Suppressor macrophage (primary cell): ENCODE data around the gene SCRT2.

Source experiments
- DNase-seq, 4 experiments: peaks; one replicate each; pipeline ENCODE4 v3.0.0-alpha.2; 2020 to 2022

SCRT2 gene

GRCh38 chr20:671252-672030 lies 4.2 kb downstream of the SCRT2 start:
- peak in 3 of 4 experiments; percentile 40 to 58 (median 43) for DNase-seq

- DNase-seq, result peak in 1 of 4 experiments; percentile 1
Measured at GRCh38 chr20:669573-669972, 6.0 kb downstream of the SCRT2 start.

- DNase-seq, result peak in 1 of 4 experiments; percentile 2
Measured at GRCh38 chr20:668638-669037, 7.0 kb downstream of the SCRT2 start.

- DNase-seq, result no peak
Measured at GRCh38 chr20:668050-668449, 7.6 kb downstream of the SCRT2 start.

GRCh38 chr20:667351-668034 lies 8.1 kb downstream of the SCRT2 start:
- peak; percentile 73 to 91 (median 82) for DNase-seq

- DNase-seq, result peak in 1 of 4 experiments; percentile 0
Measured at GRCh38 chr20:666877-667276, 8.7 kb downstream of the SCRT2 start.

GRCh38 chr20:665276-665675 lies 10.3 kb downstream of the SCRT2 start:
- DNase-seq, result no peak

- no peak for DNase-seq
Measured at GRCh38 chr20:664576-664975, 11.0 kb downstream of the SCRT2 start.

GRCh38 chr20:664151-664550 lies 11.5 kb downstream of the SCRT2 start:
- DNase-seq, result no peak

- DNase-seq, result peak in 3 of 4 experiments; percentile 34 to 62 (median 52)
Measured at GRCh38 chr20:663315-664090, 12.1 kb downstream of the SCRT2 start.

- no peak for DNase-seq
Measured at GRCh38 chr20:662277-663192, 13.1 kb downstream of the SCRT2 start.

GRCh38 chr20:661474-662270 lies 13.9 kb downstream of the SCRT2 start:
- peak in 1 of 4 experiments; percentile 39 for DNase-seq

- DNase-seq, result peak; percentile 66 to 85 (median 80)
Measured at GRCh38 chr20:658731-659291, 16.8 kb downstream of the SCRT2 start.

- DNase-seq, result no peak
Measured at GRCh38 chr20:658202-658601, 17.4 kb downstream of the SCRT2 start.

GRCh38 chr20:655726-656624 lies 19.6 kb downstream of the SCRT2 start:
- peak; percentile 51 to 86 (median 77) for DNase-seq

GRCh38 chr20:654417-654750 lies 21.2 kb downstream of the SCRT2 start:
- peak in 2 of 4 experiments; percentile 56 for DNase-seq

GRCh38 chr20:653590-654416 lies 21.8 kb downstream of the SCRT2 start:
- peak in 3 of 4 experiments; percentile 13 to 35 (median 27) for DNase-seq

GRCh38 chr20:653110-653589 lies 22.5 kb downstream of the SCRT2 start, which contains the start of gene SRXN1:
TSS of gene SRXN1 (minus strand) at chr20:653200. CDS start at chr20:653185, 15 bp downstream.
- DNase-seq, result peak; percentile 88 to 96 (median 94)
